DOHH2 (cell line): Measurements from ENCODE around the gene TF.

Experiments
- H3F3A ChIP-seq: fragments of 200-600 bp; sonication (generic), shearing (Covaris generic); 2 replicates; pipeline ENCODE4 v1.6.0; 2016; ENCODE audit warnings: antibody characterized with exemption, mild to moderate bottlenecking; ENCODE audit not compliant: control insufficient read depth, insufficient read depth
- H3K27ac ChIP-seq: fragments of 200-600 bp; sonication (generic); 2 replicates; pipeline ENCODE4 v1.5.1; 2014; ENCODE audit warnings: low read depth, mild to moderate bottlenecking, low read length, moderate library complexity
- H3K27me3 ChIP-seq: fragments of 200-600 bp; sonication (generic); 2 replicates; pipeline ENCODE4 v1.6.1; 2014; ENCODE audit warnings: mild to moderate bottlenecking, low read length, mixed read lengths; ENCODE audit not compliant: control insufficient read depth
- H3K36me3 ChIP-seq: fragments of 200-600 bp; sonication (generic); 2 replicates; pipeline ENCODE4 v1.6.1; 2014; ENCODE audit warnings: mild to moderate bottlenecking, low read length, moderate library complexity, mixed read lengths; ENCODE audit not compliant: control insufficient read depth
- H3K4me1 ChIP-seq: fragments of 200-600 bp; sonication (generic); 2 replicates; pipeline ENCODE4 v1.6.1; 2014; ENCODE audit warnings: mild to moderate bottlenecking, low read length, mixed read lengths; ENCODE audit not compliant: control insufficient read depth
- H3K4me2 ChIP-seq: fragments of 200-600 bp; sonication (generic); 2 replicates; pipeline ENCODE4 v1.6.0; 2014; ENCODE audit warnings: mild to moderate bottlenecking, low read length, moderate library complexity
- H3K4me3 ChIP-seq: fragments of 200-600 bp; sonication (generic); 2 replicates; pipeline ENCODE4 v1.5.1; 2014; ENCODE audit warnings: mild to moderate bottlenecking, low read length, mixed read lengths
- H3K79me2 ChIP-seq: fragments of 200-600 bp; sonication (generic); 2 replicates; pipeline ENCODE4 v1.6.1; 2014; ENCODE audit warnings: mild to moderate bottlenecking, low read length, mixed read lengths; ENCODE audit not compliant: control insufficient read depth
- H3K9me2 ChIP-seq: fragments of 200-600 bp; sonication (generic); replicated peaks from 2 replicates; pipeline ENCODE4 v1.6.1; 2014; ENCODE audit warnings: mild to moderate bottlenecking, low read length, mixed read lengths; ENCODE audit not compliant: control insufficient read depth
- H3K9me3 ChIP-seq: fragments of 200-600 bp; sonication (generic); 2 replicates; pipeline ENCODE4 v1.6.1; 2014; ENCODE audit warnings: antibody characterized with exemption, low read length, mixed read lengths; ENCODE audit not compliant: control insufficient read depth, insufficient read depth
- H4K20me1 ChIP-seq: fragments of 200-600 bp; sonication (generic); 2 replicates; pipeline ENCODE4 v1.6.0; 2014; ENCODE audit warnings: low read depth, mild to moderate bottlenecking, antibody characterized with exemption, low read length, moderate library complexity; ENCODE audit not compliant: control insufficient read depth, insufficient read depth
- CTCF ChIP-seq: fragments of 200-600 bp; sonication (generic); IDR thresholded peaks from one replicate; pipeline ENCODE4 v1.5.1; 2014; ENCODE audit warnings: antibody characterized with exemption, mild to moderate bottlenecking, low read depth, low read length; ENCODE audit not compliant: poor library complexity, severe bottlenecking
- EZH2phosphoT487 ChIP-seq: fragments of 200-600 bp; sonication (generic); IDR thresholded peaks from 2 replicates; pipeline ENCODE4 v1.6.1; 2017; ENCODE audit warnings: borderline replicate concordance, mild to moderate bottlenecking, antibody characterized with exemption, low read length, moderate library complexity, mixed read lengths

Gene TF

GRCh38 chr3:133803469-133803868 lies 57.3 kb downstream of the TF start:
- Histone ChIP-seq H3K4me3 (no peak overlapping the region), H3K4me1 (peaks cover 20% of the 10 kb centered on the region), H3K27me3 (peaks cover 10% of the 10 kb centered on the region), H4K20me1 (0 out of 2 replicates have a peak, but pooled peaks cover 3% of the 10 kb centered on the region), H3K36me3 (peaks cover 24% of the 10 kb centered on the region), H3F3A (no peaks in the 10 kb centered on the region), H3K4me2 (no peak overlapping the region), H3K79me2 (peaks cover 28% of the 10 kb centered on the region), H3K9me3 (no peaks in the 10 kb centered on the region), H3K27ac (no peak overlapping the region), H3K9me2 (no peaks in the 10 kb centered on the region)
- TF ChIP-seq EZH2phosphoT487 (no peak), CTCF (no peak)

- Histone ChIP-seq H3K9me3 (no peaks in the 10 kb centered on the region), H3K27ac (no peak overlapping the region), H3K4me2 (peak overlapping the region; percentile 97), H3K27me3 (peaks cover 2% of the 10 kb centered on the region), H3K9me2 (no peaks in the 10 kb centered on the region), H4K20me1 (0 out of 2 replicates have a peak, but pooled peaks cover 3% of the 10 kb centered on the region), H3F3A (no peaks in the 10 kb centered on the region), H3K36me3 (peaks cover 36% of the 10 kb centered on the region), H3K4me1 (peaks cover 20% of the 10 kb centered on the region), H3K4me3 (peak overlapping the region; percentile 99), H3K79me2 (peaks cover 31% of the 10 kb centered on the region)
- TF ChIP-seq EZH2phosphoT487 = no peak
- no peak for TF ChIP-seq CTCF
Observed at GRCh38 chr3:133804896-133805295, 58.7 kb downstream of the TF start.

- no peaks in the 10 kb centered on the region for H3F3A ChIP-seq
- no peaks in the 10 kb centered on the region for H3K9me2 ChIP-seq
- H3K79me2 ChIP-seq = peaks cover 31% of the 10 kb centered on the region
- H4K20me1 ChIP-seq = 0 out of 2 replicates have a peak, but pooled peaks cover 3% of the 10 kb centered on the region
- H3K27me3 ChIP-seq = no peaks in the 10 kb centered on the region
- H3K4me2 ChIP-seq = peak overlapping the region; percentile 97
- H3K36me3 ChIP-seq = peaks cover 41% of the 10 kb centered on the region
- no peak for TF ChIP-seq EZH2phosphoT487
- no peak for TF ChIP-seq CTCF
- no peak overlapping the region for H3K27ac ChIP-seq
- peaks cover 20% of the 10 kb centered on the region for H3K4me1 ChIP-seq
- peak overlapping the region; percentile 99 for H3K4me3 ChIP-seq
- H3K9me3 ChIP-seq = no peaks in the 10 kb centered on the region
Observed at GRCh38 chr3:133805384-133805701, 59.1 kb downstream of the TF start.
